Parathyroid adenoma (tissue), 2 donors: ENCODE measurements around the gene HCLS1.
"Not testable (repeated sequence)": the region's sequence is repeated elsewhere in the genome, so short reads cannot be mapped to it uniquely, and the experiment has no call there.

Source experiments
- H2AFZ ChIP-seq: fragments of 300-600 bp; sonication (generic); one replicate; pipeline ENCODE4 v1.7.0; 2017; ENCODE audit warnings: antibody characterized with exemption, mild to moderate bottlenecking
- H3K27ac ChIP-seq: fragments of 300-600 bp; sonication (generic); one replicate; pipeline ENCODE4 v1.7.0; 2017
- H3K27me3 ChIP-seq: fragments of 300-600 bp; sonication (generic); one replicate; pipeline ENCODE4 v1.7.0; 2017; ENCODE audit warnings: low read length; ENCODE audit not compliant: control insufficient read depth, insufficient read depth
- H3K36me3 ChIP-seq: fragments of 300-600 bp; sonication (generic); one replicate; pipeline ENCODE4 v1.7.0; 2017; ENCODE audit warnings: low read length; ENCODE audit not compliant: control insufficient read depth, insufficient read depth
- H3K4me1 ChIP-seq: fragments of 300-600 bp; sonication (generic); one replicate; pipeline ENCODE4 v1.7.0; 2017; ENCODE audit warnings: control low read depth
- H3K4me2 ChIP-seq: fragments of 300-600 bp; sonication (generic); one replicate; pipeline ENCODE4 v1.7.0; 2017; ENCODE audit warnings: low read length
- H3K4me3 ChIP-seq: fragments of 300-600 bp; sonication (generic); one replicate; pipeline ENCODE4 v1.7.0; 2017; ENCODE audit warnings: low read depth, low read length
- H3K79me2 ChIP-seq: fragments of 300-600 bp; sonication (generic); one replicate; pipeline ENCODE4 v1.7.0; 2017; ENCODE audit warnings: control low read depth
- H3K9ac ChIP-seq: fragments of 300-600 bp; sonication (generic); one replicate; pipeline ENCODE4 v1.7.0; 2017; ENCODE audit warnings: mild to moderate bottlenecking
- H3K9me3 ChIP-seq: fragments of 300-600 bp; sonication (generic); one replicate; pipeline ENCODE4 v1.7.0; 2017; ENCODE audit warnings: low read length; ENCODE audit not compliant: control insufficient read depth
- TF ChIP-seq, protein P1 (sequence below): fragments of 300-600 bp; sonication (generic); IDR thresholded peaks from one replicate; pipeline ENCODE4 v1.7.0; 2017; ENCODE audit warnings: antibody characterized with exemption, mild to moderate bottlenecking
- donor health status: primary hyperparathyroidism.

Gene HCLS1

GRCh38 chr3:121604759-121605158 lies 55.9 kb downstream of the HCLS1 start:
- Histone ChIP-seq H3K36me3 (no peaks in the 10 kb centered on the region), H3K4me1 (peaks cover 13% of the 10 kb centered on the region), H3K9me3 (no peaks in the 10 kb centered on the region), H3K27ac (no peak overlapping the region), H3K4me2 (no peak overlapping the region), H3K79me2 (no peaks in the 10 kb centered on the region), H2AFZ (no peak overlapping the region), H3K9ac (no peak overlapping the region), H3K4me3 (no peak overlapping the region), H3K27me3 (no peaks in the 10 kb centered on the region)
- TF ChIP-seq, protein P1, sequence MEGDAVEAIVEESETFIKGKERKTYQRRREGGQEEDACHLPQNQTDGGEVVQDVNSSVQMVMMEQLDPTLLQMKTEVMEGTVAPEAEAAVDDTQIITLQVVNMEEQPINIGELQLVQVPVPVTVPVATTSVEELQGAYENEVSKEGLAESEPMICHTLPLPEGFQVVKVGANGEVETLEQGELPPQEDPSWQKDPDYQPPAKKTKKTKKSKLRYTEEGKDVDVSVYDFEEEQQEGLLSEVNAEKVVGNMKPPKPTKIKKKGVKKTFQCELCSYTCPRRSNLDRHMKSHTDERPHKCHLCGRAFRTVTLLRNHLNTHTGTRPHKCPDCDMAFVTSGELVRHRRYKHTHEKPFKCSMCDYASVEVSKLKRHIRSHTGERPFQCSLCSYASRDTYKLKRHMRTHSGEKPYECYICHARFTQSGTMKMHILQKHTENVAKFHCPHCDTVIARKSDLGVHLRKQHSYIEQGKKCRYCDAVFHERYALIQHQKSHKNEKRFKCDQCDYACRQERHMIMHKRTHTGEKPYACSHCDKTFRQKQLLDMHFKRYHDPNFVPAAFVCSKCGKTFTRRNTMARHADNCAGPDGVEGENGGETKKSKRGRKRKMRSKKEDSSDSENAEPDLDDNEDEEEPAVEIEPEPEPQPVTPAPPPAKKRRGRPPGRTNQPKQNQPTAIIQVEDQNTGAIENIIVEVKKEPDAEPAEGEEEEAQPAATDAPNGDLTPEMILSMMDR = no peak

DNA sequence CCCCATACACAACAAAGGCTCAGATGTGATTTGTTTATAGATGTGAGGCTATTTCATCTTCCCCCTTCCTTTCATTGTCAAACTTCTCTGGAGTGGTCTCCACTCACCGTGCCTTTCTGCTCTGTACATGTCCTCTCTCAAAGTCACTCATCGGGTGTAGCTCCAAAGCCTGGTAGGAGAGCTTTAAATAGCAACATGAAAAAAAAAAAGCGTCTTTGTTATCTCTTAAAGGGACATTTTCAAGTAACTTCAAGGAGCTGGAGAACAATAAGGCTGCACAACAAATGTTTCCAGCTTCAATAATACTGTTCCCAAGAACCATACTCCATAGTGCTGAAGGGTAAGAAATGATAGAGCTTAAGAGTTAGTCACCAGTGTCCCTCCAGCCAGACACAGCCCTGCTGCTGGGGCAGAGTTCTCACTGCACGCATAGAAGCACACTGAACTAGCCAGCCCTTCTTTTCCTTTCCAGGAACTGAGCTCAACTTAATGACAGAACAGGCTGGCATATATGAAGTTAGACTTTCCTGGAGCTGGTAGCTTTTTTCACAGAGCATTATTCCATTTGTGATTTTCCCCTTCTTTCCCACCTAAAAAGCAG lies 59.4 kb downstream of the HCLS1 start:
- Histone ChIP-seq H3K4me1 (peaks cover 13% of the 10 kb centered on the region), H3K79me2 (no peaks in the 10 kb centered on the region), H3K9ac (no peak overlapping the region), H3K27ac (no peak overlapping the region), H3K4me2 (no peak overlapping the region), H3K36me3 (no peaks in the 10 kb centered on the region), H3K9me3 (no peaks in the 10 kb centered on the region), H2AFZ (peak overlapping the region; percentile 48), H3K27me3 (no peaks in the 10 kb centered on the region), H3K4me3 (no peak overlapping the region)
- TF ChIP-seq, protein P1 = no peak

- not testable (repeated sequence) for H3K9me3 ChIP-seq, H3K9ac ChIP-seq, H3K36me3 ChIP-seq, H3K4me2 ChIP-seq, H3K4me3 ChIP-seq, H3K79me2 ChIP-seq, H2AFZ ChIP-seq, H3K27me3 ChIP-seq, H3K27ac ChIP-seq
- H3K4me1 ChIP-seq = peaks cover 13% of the 10 kb centered on the region
Measured at GRCh38 chr3:121599900-121600299, 60.8 kb downstream of the HCLS1 start.

DNA sequence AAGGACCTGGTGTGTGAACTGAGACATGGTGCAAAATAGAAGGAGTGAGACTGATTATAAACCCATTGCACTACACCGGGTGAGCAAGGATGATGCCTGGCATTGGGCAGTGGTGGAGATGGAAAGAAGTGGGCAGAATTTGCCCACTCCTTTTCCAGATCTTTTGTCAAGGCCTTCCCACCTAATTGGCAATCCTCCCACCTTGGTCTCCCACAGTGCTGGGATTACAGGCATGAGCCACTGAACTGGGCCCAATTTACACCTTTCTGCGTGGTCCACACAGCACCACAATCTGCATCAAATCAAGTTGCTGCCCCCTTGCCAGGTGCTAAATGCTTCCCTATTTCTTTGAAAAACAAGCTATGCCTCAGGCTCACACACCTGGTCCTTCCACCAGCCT lies 62.1 kb downstream of the HCLS1 start:
- H3K4me2 ChIP-seq = no peak overlapping the region
- TF ChIP-seq, protein P1 = no peak
- H3K9ac ChIP-seq = no peak overlapping the region
- H3K4me1 ChIP-seq = peaks cover 13% of the 10 kb centered on the region
- H3K36me3 ChIP-seq = no peaks in the 10 kb centered on the region
- no peak overlapping the region for H3K4me3 ChIP-seq
- no peak overlapping the region for H3K27ac ChIP-seq
- H3K27me3 ChIP-seq = no peaks in the 10 kb centered on the region
- H3K79me2 ChIP-seq = no peaks in the 10 kb centered on the region
- no peak overlapping the region for H2AFZ ChIP-seq
- H3K9me3 ChIP-seq = no peaks in the 10 kb centered on the region

- Histone ChIP-seq H3K27me3 (no peaks in the 10 kb centered on the region), H3K4me2 (no peak overlapping the region), H3K27ac (no peak overlapping the region), H3K4me1 (peaks cover 14% of the 10 kb centered on the region), H3K36me3 (no peaks in the 10 kb centered on the region), H3K4me3 (no peak overlapping the region), H3K9ac (no peak overlapping the region), H3K9me3 (no peaks in the 10 kb centered on the region), H3K79me2 (no peaks in the 10 kb centered on the region), H2AFZ (peak overlapping the region; percentile 8)
- TF ChIP-seq, protein P1 = no peak
Measured at GRCh38 chr3:121595765-121596406, 64.8 kb downstream of the HCLS1 start.
